ENCODE data around the gene POU2F2.

Gene POU2F2

DNA sequence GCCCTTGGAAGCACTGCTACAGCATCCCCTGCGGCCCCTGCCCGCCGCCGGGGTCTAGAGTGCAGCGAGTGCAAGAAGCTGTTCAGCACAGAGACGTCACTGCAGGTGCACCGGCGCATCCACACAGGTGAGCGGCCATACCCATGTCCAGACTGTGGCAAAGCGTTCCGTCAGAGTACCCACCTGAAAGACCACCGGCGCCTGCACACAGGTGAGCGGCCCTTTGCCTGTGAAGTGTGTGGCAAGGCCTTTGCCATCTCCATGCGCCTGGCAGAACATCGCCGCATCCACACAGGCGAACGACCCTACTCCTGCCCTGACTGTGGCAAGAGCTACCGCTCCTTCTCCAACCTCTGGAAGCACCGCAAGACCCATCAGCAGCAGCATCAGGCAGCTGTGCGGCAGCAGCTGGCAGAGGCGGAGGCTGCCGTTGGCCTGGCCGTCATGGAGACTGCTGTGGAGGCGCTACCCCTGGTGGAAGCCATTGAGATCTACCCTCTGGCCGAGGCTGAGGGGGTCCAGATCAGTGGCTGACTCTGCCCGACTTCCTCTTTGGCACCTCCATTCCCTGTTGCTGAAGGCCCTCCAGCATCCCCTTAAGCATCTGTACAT, 51.4 kb downstream of the POU2F2 start:
- TF ChIP-seq, protein P1, sequence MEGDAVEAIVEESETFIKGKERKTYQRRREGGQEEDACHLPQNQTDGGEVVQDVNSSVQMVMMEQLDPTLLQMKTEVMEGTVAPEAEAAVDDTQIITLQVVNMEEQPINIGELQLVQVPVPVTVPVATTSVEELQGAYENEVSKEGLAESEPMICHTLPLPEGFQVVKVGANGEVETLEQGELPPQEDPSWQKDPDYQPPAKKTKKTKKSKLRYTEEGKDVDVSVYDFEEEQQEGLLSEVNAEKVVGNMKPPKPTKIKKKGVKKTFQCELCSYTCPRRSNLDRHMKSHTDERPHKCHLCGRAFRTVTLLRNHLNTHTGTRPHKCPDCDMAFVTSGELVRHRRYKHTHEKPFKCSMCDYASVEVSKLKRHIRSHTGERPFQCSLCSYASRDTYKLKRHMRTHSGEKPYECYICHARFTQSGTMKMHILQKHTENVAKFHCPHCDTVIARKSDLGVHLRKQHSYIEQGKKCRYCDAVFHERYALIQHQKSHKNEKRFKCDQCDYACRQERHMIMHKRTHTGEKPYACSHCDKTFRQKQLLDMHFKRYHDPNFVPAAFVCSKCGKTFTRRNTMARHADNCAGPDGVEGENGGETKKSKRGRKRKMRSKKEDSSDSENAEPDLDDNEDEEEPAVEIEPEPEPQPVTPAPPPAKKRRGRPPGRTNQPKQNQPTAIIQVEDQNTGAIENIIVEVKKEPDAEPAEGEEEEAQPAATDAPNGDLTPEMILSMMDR (IDR thresholded peaks at IDR 0.05; ENCODE audit: insufficient read depth, low read depth, low read length, missing control alignments): no peak
- no peak for DNase-seq (ENCODE audit: low read depth)
- no peak overlapping the region for H3K4me3 ChIP-seq (ENCODE audit: low read length)

DNA sequence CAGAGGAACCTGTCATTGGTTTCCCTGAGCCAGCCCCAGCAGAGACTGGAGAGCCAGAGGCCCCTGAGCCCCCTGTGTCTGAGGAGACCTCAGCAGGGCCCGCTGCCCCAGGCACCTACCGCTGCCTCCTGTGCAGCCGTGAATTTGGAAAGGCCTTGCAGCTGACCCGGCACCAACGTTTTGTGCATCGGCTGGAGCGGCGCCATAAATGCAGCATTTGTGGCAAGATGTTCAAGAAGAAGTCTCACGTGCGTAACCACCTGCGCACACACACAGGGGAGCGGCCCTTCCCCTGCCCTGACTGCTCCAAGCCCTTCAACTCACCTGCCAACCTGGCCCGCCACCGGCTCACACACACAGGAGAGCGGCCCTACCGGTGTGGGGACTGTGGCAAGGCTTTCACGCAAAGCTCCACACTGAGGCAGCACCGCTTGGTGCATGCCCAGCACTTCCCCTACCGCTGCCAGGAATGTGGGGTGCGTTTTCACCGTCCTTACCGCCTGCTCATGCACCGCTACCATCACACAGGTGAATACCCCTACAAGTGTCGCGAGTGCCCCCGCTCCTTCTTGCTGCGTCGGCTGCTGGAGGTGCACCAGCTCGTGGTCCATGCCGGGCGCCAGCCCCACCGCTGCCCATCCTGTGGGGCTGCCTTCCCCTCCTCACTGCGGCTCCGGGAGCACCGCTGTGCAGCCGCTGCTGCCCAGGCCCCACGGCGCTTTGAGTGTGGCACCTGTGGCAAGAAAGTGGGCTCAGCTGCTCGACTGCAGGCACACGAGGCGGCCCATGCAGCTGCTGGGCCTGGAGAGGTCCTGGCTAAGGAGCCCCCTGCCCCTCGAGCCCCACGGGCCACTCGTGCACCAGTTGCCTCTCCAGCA, 52.1 kb downstream of the POU2F2 start:
- DNase-seq (ENCODE audit: low read depth): no peak
- no peak overlapping the region for H3K4me3 ChIP-seq (ENCODE audit: low read length)
- TF ChIP-seq, protein P1 (IDR thresholded peaks at IDR 0.05; ENCODE audit: insufficient read depth, low read depth, low read length, missing control alignments): no peak

DNA sequence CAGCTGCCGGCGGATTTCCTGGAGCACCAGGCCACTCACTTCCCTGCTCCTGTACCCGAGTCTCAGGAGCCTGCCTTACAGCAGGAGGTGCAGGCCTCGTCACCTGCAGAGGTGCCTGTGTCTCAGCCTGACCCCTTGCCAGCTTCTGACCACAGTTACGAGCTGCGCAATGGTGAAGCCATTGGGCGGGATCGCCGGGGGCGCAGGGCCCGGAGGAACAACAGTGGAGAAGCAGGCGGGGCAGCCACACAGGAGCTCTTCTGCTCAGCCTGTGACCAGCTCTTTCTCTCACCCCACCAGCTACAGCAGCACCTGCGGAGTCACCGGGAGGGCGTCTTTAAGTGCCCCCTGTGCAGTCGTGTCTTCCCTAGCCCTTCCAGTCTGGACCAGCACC, 53.0 kb downstream of the POU2F2 start:
- DNase-seq (ENCODE audit: low read depth): peak; percentile 22
- TF ChIP-seq, protein P1 (IDR thresholded peaks at IDR 0.05; ENCODE audit: insufficient read depth, low read depth, low read length, missing control alignments): no peak
- no peak overlapping the region for H3K4me3 ChIP-seq (ENCODE audit: low read length)

DNA sequence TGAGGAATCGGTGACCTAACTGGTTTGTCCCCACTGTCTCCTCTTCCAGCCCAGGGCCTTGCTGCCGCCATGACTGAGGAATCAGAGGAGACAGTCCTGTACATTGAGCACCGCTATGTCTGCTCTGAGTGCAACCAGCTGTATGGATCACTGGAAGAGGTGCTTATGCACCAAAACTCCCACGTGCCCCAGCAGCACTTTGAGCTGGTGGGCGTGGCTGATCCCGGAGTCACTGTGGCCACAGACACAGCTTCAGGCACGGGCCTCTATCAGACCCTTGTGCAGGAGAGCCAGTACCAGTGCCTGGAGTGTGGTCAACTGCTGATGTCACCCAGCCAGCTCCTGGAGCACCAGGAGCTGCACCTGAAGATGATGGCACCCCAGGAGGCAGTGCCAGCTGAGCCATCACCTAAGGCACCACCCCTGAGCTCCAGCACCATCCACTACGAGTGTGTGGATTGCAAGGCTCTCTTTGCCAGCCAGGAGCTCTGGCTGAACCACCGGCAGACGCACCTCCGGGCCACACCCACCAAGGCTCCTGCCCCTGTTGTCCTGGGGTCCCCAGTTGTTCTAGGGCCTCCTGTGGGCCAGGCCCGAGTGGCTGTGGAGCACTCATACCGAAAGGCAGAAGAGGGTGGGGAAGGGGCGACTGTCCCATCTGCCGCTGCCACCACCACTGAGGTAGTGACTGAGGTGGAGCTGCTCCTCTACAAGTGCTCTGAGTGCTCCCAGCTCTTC, 53.5 kb downstream of the POU2F2 start:
- no peak for DNase-seq (ENCODE audit: low read depth)
- TF ChIP-seq, protein P1 (IDR thresholded peaks at IDR 0.05; ENCODE audit: insufficient read depth, low read depth, low read length, missing control alignments): no peak
- no peak overlapping the region for H3K4me3 ChIP-seq (ENCODE audit: low read length)

DNA sequence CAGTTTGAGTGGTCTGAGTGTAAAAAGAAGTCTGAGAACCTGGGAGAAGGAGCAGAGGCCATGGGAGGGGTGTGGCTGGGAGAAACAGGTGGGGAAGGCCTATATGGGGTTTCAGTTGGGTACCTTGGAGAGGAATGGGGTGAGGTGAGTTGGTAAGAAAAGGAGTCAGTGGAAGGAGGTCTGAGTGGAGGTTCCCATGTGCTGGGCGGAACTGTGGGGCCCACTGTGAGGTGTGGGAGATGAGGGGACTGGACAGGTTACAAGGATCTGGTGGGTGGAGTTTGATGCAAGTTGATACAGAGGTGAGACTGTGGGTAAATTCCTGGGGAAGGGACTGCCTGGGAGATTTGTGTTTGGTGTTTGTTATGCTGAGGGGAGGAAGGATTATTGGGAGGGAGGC, 54.2 kb downstream of the POU2F2 start:
- DNase-seq (ENCODE audit: low read depth): no peak
- TF ChIP-seq, protein P1 (IDR thresholded peaks at IDR 0.05; ENCODE audit: insufficient read depth, low read depth, low read length, missing control alignments): no peak
- H3K4me3 ChIP-seq (ENCODE audit: low read length): no peak overlapping the region

DNA sequence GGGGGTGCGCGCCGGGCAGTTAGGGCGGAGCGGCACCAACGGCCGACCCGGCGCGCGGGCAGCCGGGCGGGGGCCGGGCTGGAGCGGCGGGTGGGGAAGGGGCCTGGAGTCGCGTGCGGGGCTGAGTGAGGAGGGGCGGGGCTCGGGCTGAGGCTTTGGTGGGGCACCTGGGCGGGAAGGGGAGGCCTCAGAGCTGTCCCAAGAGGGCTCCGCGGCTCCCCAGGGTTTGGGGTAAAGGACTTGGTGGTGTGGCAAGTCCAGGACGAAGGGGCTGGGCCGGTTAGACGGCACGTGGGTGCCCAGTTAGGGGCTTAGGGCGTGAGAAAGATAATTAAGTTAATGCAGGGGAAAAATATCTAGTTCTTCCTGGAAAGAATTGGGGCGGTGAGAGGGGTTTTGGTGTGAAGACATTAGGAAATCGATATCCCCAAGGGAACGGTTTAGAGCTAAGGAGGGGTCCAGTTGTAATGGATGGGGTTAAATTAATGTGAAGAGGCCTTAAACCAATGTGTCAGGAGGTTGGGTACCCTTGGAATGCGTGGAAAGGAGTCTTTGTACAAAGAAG, 55.8 kb downstream of the POU2F2 start:
- DNase-seq (ENCODE audit: low read depth): no peak
- TF ChIP-seq, protein P1 (IDR thresholded peaks at IDR 0.05; ENCODE audit: insufficient read depth, low read depth, low read length, missing control alignments): no peak
- peak overlapping the region; percentile 94 for H3K4me3 ChIP-seq (ENCODE audit: low read length)
